ENCODE measurements around the gene CHCHD5.

The CHCHD5 gene

GRCh38 chr2:112579241-112579640 lies 5.2 kb upstream of the CHCHD5 start:
- Mint-ChIP-seq H3K27ac (no peak overlapping the region), H3K9me3 (no peaks in the 10 kb centered on the region), H3K27me3 (no peaks in the 10 kb centered on the region), H3K4me1 (peaks cover 8% of the 10 kb centered on the region), H3K4me3 (no peak overlapping the region), H3K36me3 (peaks cover 29% of the 10 kb centered on the region)
- no peak for ATAC-seq

DNA sequence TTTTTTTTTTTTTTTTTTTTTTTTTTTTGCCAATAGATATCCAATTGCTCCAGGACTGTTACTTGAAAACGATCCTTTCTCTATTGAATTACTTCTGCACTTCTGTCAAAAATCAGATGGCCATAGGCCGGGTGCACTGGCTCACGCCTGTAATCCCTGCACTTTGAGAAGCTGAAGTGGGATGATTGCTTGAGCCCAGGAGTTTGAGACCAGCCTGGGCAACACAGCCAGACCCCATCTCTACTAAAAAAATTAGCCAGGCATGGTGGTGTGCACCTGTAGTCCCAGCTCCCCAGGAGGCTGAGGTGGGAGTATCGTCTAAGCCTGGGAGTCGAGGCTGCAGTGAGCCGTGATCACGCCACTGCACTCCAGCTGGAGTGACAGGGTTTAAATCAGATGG lies 4.3 kb upstream of the CHCHD5 start:
- no peak overlapping the region for H3K27ac Mint-ChIP-seq
- H3K4me1 Mint-ChIP-seq, result peaks cover 12% of the 10 kb centered on the region
- no peaks in the 10 kb centered on the region for H3K27me3 Mint-ChIP-seq
- no peaks in the 10 kb centered on the region for H3K9me3 Mint-ChIP-seq
- no peak for ATAC-seq
- no peak overlapping the region for H3K4me3 Mint-ChIP-seq
- H3K36me3 Mint-ChIP-seq, result peaks cover 22% of the 10 kb centered on the region

DNA sequence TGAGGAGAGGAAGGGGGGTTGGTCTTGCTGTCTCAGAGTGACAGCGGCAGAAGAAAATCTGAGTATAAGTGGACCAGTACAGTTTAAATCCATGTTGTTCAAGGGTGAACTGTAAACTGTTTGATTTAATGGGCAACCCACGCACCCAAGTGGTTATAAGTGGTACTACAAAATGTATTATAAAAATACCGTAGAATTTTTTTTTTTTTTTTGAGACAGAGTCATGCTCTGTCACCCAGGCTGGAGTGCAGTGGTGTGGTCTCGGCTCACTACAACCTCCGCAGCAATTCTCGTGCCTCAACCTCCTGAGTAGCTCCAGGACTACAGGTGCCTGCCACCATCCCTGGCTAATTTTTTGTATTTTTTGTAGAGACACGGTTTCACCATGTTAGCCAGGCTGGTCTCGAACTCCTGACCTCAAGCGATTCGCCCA lies 2.1 kb upstream of the CHCHD5 start:
- Mint-ChIP-seq H3K36me3 (peaks cover 13% of the 10 kb centered on the region), H3K27ac (no peak overlapping the region), H3K27me3 (no peaks in the 10 kb centered on the region), H3K4me1 (peaks cover 31% of the 10 kb centered on the region), H3K9me3 (no peaks in the 10 kb centered on the region), H3K4me3 (no peak overlapping the region)
- no peak for ATAC-seq

DNA sequence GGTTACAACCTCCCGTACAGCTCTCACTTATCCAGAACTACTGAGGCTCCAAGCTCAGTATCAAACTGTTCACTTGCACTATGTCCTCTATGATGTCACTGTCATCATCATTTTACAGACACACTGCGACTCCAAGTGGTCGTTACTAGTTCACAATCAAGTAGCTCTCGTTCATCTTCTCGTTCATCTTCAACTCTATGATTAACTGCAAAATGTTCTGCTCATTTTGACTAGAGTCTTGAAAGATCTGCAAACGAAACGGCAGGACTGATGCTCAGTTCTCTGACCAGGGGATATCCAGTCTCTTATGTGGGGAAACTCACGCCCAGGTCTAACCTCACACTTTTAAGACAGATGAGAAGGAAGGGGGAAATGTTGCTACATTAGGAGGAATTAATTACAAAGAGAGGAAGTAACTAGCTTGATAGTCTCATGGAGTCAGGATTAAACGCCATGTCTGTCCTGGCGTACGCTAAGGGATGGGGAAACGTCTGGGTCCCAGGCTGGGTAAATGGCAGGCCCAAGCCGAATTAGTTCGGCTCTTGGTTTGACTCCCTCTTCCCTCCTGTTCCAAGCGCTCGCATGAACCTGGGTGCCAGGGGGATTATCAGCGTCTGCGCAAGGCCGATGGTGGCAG lies 794 bp upstream of the CHCHD5 start:
- Mint-ChIP-seq H3K4me3 (peak overlapping the region; percentile 94), H3K9me3 (no peaks in the 10 kb centered on the region), H3K27me3 (no peaks in the 10 kb centered on the region), H3K36me3 (peaks cover 26% of the 10 kb centered on the region), H3K4me1 (peaks cover 31% of the 10 kb centered on the region), H3K27ac (peak overlapping the region; percentile 97)
- peak; percentile 1 for ATAC-seq

DNA sequence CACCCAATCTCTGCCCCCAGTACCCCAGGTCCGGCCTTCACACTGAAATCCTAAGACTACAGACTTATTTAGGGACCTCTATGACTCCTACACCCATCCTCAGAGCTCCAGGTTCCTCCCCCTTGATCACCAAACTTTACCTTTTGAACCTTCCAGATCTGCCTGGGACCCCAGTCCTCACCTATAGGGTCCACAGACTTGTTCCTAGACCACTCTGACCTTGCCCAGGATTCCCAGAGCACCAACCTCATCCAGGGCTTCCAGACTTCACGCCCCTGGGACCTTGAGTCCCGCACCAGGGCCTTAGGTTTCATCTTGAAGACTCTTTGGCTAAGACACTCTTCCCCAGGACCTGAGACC lies 462 bp downstream of the CHCHD5 start:
- Mint-ChIP-seq H3K27me3 (no peaks in the 10 kb centered on the region), H3K4me1 (peaks cover 31% of the 10 kb centered on the region), H3K36me3 (peaks cover 29% of the 10 kb centered on the region), H3K4me3 (peak overlapping the region; percentile 94), H3K27ac (peak overlapping the region; percentile 97), H3K9me3 (no peaks in the 10 kb centered on the region)
- ATAC-seq, result no peak

DNA sequence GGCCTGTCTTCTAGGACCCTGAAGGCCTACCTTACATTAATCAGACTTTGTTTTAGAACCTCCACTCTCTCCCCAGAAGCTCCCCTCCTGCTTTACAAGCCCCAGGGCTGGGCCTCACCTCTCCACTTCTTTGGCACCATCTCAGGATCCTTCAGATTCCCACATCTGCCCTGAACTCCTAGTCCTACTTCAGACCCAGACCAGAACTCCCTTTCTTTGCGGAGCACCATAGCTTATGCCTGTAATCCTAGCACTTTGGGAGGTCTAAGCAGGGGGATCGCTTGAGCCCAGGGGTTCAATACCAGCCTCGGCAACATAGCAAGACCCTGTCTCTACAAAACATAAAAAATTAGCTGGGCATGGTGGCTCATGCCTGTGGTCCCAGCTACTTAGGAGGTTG lies 991 bp downstream of the CHCHD5 start:
- Mint-ChIP-seq H3K4me3 (peak overlapping the region; percentile 94), H3K4me1 (peaks cover 31% of the 10 kb centered on the region), H3K27ac (peak overlapping the region; percentile 97), H3K27me3 (no peaks in the 10 kb centered on the region), H3K9me3 (no peaks in the 10 kb centered on the region), H3K36me3 (peaks cover 33% of the 10 kb centered on the region)
- ATAC-seq, result no peak

DNA sequence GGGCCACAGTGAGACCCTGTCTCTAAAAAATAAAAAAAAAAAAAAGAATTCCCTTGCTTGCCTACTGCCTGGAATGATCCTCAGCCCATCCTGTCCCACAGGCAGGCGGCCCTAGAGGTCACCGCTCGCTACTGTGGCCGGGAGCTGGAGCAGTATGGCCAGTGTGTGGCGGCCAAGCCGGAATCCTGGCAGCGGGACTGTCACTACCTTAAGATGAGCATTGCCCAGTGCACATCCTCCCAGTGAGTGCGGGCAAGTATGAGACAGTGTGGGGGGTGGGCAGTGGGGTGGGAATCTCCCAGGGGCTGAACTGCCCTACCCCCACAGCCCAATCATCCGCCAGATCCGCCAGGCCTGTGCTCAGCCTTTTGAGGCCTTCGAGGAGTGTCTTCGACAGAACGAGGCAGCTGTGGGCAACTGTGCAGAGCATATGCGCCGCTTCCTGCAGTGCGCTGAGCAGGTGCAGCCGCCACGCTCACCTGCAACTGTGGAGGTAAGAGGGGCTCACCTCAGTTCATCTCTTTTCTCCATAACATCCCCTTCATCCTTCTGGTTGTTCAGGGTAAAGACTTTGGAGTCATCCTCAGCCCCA lies 1.6 kb downstream of the CHCHD5 start:
- ATAC-seq, result no peak
- no peaks in the 10 kb centered on the region for H3K9me3 Mint-ChIP-seq
- H3K36me3 Mint-ChIP-seq, result peaks cover 35% of the 10 kb centered on the region
- no peak overlapping the region for H3K4me3 Mint-ChIP-seq
- peak overlapping the region; percentile 97 for H3K27ac Mint-ChIP-seq
- H3K27me3 Mint-ChIP-seq, result no peaks in the 10 kb centered on the region
- H3K4me1 Mint-ChIP-seq, result peaks cover 31% of the 10 kb centered on the region

- no peak for ATAC-seq
- no peak overlapping the region for H3K27ac Mint-ChIP-seq
- no peaks in the 10 kb centered on the region for H3K9me3 Mint-ChIP-seq
- H3K27me3 Mint-ChIP-seq, result no peaks in the 10 kb centered on the region
- H3K4me1 Mint-ChIP-seq, result peaks cover 27% of the 10 kb centered on the region
- H3K4me3 Mint-ChIP-seq, result no peak overlapping the region
- peaks cover 52% of the 10 kb centered on the region for H3K36me3 Mint-ChIP-seq
Measured at GRCh38 chr2:112588611-112589045, 4.2 kb downstream of the CHCHD5 start.

DNA sequence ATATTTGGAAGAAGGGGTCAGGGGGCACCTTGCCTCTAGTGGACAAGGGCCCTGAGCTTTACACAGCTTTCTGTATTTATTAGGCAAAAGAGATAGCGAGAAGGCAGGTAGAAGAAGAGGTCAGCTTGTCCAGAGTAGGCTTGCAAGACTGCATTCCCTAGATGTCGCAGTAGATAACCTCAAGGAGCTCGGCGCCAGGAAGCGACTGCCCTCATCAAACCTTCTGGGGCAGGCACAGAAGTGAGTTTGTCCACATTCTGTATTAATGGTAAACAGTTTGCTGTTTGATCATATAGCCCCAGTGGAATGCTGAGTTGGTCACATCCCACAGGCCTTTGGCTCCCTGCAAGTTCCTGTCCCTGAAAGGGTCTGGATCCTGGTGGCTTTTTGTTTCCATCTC lies 7.0 kb downstream of the CHCHD5 start:
- no peak for ATAC-seq
- no peaks in the 10 kb centered on the region for H3K9me3 Mint-ChIP-seq
- H3K27ac Mint-ChIP-seq, result no peak overlapping the region
- no peaks in the 10 kb centered on the region for H3K27me3 Mint-ChIP-seq
- H3K4me3 Mint-ChIP-seq, result no peak overlapping the region
- H3K36me3 Mint-ChIP-seq, result peaks cover 56% of the 10 kb centered on the region
- H3K4me1 Mint-ChIP-seq, result peaks cover 9% of the 10 kb centered on the region

DNA sequence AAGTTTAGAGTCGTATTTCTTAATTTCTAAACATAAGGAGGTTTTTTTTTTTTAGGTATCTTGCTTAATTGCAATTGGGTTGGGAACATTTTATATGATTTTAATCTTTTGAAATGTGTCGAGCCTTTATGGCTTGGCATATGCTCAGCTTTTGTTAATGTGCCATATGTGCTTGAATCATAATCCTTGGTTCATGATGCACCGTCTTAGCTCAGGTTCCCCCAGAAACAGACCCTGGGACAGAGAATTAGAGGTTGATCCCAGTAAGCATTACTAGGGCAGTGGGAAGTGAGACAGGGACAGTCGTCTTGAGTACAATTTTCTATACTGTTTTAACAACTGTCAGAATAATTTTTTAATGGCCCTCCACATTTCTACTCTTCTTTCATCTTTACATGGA lies 9.3 kb downstream of the CHCHD5 start:
- Mint-ChIP-seq H3K4me3 (no peak overlapping the region), H3K27ac (no peak overlapping the region), H3K36me3 (peaks cover 32% of the 10 kb centered on the region), H3K27me3 (no peaks in the 10 kb centered on the region), H3K9me3 (no peaks in the 10 kb centered on the region), H3K4me1 (no peaks in the 10 kb centered on the region)
- no peak for ATAC-seq

- peaks cover 17% of the 10 kb centered on the region for H3K36me3 Mint-ChIP-seq
- peaks cover 8% of the 10 kb centered on the region for H3K4me1 Mint-ChIP-seq
- no peak for ATAC-seq
- no peak overlapping the region for H3K4me3 Mint-ChIP-seq
- no peaks in the 10 kb centered on the region for H3K9me3 Mint-ChIP-seq
- no peaks in the 10 kb centered on the region for H3K27me3 Mint-ChIP-seq
- H3K27ac Mint-ChIP-seq, result no peak overlapping the region
Measured at GRCh38 chr2:112597537-112598322, 13.3 kb downstream of the CHCHD5 start.

- Mint-ChIP-seq H3K27me3 (no peaks in the 10 kb centered on the region), H3K27ac (no peak overlapping the region)
- ATAC-seq, result no peak
Measured at GRCh38 chr2:112600634-112601033, 16.2 kb downstream of the CHCHD5 start.

DNA sequence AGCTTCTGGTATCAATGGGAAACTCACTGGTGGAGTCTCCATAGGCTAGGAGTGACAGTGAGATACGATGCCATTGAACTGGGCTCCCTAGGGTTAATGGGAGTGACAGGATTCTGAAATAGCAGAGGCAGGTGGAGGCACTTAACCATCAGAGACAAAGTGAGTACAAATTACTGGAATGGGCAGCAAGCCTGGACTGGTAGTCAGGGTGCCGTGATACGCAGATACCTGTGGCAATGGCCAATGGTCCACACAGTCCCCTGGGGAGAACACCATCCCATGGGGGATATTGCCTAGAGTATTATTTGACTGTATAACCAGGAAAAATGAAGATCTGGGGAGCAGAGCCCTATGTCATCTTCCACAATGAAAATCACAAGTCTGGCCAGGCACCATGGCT lies 17.3 kb downstream of the CHCHD5 start:
- no peaks in the 10 kb centered on the region for H3K27me3 Mint-ChIP-seq
- no peaks in the 10 kb centered on the region for H3K36me3 Mint-ChIP-seq
- H3K9me3 Mint-ChIP-seq, result no peaks in the 10 kb centered on the region
- peaks cover 8% of the 10 kb centered on the region for H3K4me1 Mint-ChIP-seq
- no peak for ATAC-seq
- H3K27ac Mint-ChIP-seq, result no peak overlapping the region
- no peak overlapping the region for H3K4me3 Mint-ChIP-seq

More at GRCh38 chr2:112600634-112601033, 16.2 kb downstream of the CHCHD5 start:
- Mint-ChIP-seq H3K36me3 (no peaks in the 10 kb centered on the region), H3K4me3 (no peak overlapping the region), H3K9me3 (no peaks in the 10 kb centered on the region), H3K4me1 (peaks cover 8% of the 10 kb centered on the region)

DNA sequence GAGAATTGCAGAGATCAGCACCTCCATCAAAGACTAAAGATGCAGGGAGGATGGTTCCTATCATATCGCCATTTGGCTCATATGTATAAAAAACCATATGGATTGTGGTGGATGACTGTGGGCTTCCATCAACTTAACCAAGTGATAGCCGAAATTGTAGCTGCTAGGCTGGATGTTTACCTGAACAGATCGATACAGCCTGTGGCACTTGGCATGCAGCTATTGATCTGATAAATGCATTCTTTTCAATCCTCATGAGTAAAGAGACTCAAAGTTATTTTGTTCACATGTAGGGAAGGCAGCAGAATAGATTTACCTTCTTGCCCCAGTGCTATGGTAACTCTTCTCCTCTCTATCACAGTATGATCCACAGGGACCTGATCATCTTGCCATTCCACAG lies 18.5 kb downstream of the CHCHD5 start:
- Mint-ChIP-seq H3K27ac (no peak overlapping the region), H3K4me3 (no peak overlapping the region), H3K4me1 (peaks cover 8% of the 10 kb centered on the region), H3K9me3 (no peaks in the 10 kb centered on the region), H3K36me3 (no peaks in the 10 kb centered on the region), H3K27me3 (no peaks in the 10 kb centered on the region)
- ATAC-seq, result no peak

- Mint-ChIP-seq H3K36me3 (no peaks in the 10 kb centered on the region), H3K27ac (no peak overlapping the region), H3K4me3 (no peak overlapping the region), H3K9me3 (no peaks in the 10 kb centered on the region), H3K4me1 (peaks cover 8% of the 10 kb centered on the region), H3K27me3 (no peaks in the 10 kb centered on the region)
- no peak for ATAC-seq
Measured at GRCh38 chr2:112603731-112604130, 19.3 kb downstream of the CHCHD5 start.

GRCh38 chr2:112604952-112605351 lies 20.5 kb downstream of the CHCHD5 start:
- peaks cover 5% of the 10 kb centered on the region for H3K36me3 Mint-ChIP-seq
- H3K4me3 Mint-ChIP-seq, result no peak overlapping the region
- no peak for ATAC-seq
- peaks cover 4% of the 10 kb centered on the region for H3K4me1 Mint-ChIP-seq
- no peak overlapping the region for H3K27ac Mint-ChIP-seq
- H3K9me3 Mint-ChIP-seq, result peaks cover 4% of the 10 kb centered on the region
- no peaks in the 10 kb centered on the region for H3K27me3 Mint-ChIP-seq

Data from stimulated activated memory B cell treated with anti-CD40 and anti-IgM and Interleukin-4, amounts not matched to agents 10 μg/mL and 1 μg/mL and 100 μg/mL, for 72 hours (primary cell).